Brain microvascular endothelial cell (primary cell): ENCODE results near the gene KISS1R.

ENCODE experiments used
- DNase-seq: peaks from one replicate; pipeline ENCODE4 v3.0.0-alpha.2; 2020
- H3K27ac ChIP-seq: fragments of 250-450 bp; sonication (Bioruptor Pico); 2 replicates; pipeline ENCODE4 v1.5.1; 2020; ENCODE audit warnings: mild to moderate bottlenecking, moderate library complexity
- H3K27me3 ChIP-seq: fragments of 250-450 bp; sonication (Bioruptor Pico); replicated peaks from 2 replicates; pipeline ENCODE4 v1.5.1; 2020; ENCODE audit warnings: mild to moderate bottlenecking
- H3K36me3 ChIP-seq: fragments of 250-450 bp; sonication (Bioruptor Pico); replicated peaks from 2 replicates; pipeline ENCODE4 v1.5.1; 2020; ENCODE audit warnings: mild to moderate bottlenecking
- H3K4me3 ChIP-seq: 2 replicates; pipeline ENCODE4 v1.5.1; 2011; ENCODE audit warnings: low read depth, mild to moderate bottlenecking, control low read depth, low read length, moderate library complexity
- CTCF ChIP-seq: IDR thresholded peaks from 2 replicates; pipeline ENCODE4 v1.5.1; 2011; ENCODE audit warnings: low read depth, mild to moderate bottlenecking, moderate library complexity, low read length, control low read depth, inconsistent platforms; ENCODE audit errors: missing control alignments
- in situ Hi-C: cut with HindIII; loops from 2 replicates; pipeline ENCODE4 v1.10.0; 2017; ENCODE audit warnings: low sequenced_read_pairs, low pct_ligation_motif_present

The KISS1R gene

DNA sequence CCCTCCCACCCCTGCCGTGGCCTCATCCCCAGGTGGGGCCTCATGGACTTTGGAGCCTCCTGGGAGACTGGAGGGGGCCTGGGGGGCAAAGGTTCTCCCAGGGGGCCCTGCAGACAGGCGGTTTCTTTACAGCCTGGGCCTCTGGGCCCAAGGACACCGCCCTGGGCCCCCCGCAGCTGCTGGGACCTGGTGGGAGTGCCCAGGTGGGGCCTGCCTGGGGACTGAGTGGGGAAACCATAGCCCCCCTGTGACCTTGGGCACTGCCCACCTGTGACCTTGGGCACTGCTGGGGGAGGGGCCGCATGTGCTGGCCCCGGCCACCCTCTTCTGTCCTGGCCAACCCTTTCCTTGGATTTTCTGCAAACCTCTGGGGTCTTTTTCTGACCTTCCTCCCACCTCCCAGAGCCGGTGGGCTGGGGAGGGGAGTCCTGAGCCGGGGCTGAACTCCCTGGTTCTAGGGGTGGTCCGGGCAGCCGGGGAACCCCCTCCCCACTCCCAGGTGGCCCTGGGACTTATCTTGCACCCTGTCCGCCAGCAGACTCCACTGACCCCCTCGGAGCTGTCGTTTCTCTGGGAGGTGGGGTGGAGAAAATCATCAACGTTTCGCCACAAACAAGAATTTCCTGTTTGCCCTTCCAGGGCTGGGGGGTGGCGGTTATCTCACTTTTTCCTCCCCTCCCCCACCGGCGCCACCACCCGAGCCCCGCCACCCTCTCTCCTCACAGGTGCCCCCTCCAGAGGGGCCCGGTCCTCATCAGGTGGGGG, 35.7 kb downstream of the KISS1R start:
- Histone ChIP-seq H3K4me3 (no peak overlapping the region), H3K27ac (no peak overlapping the region), H3K27me3 (no peaks in the 10 kb centered on the region), H3K36me3 (no peaks in the 10 kb centered on the region)
- DNase-seq = no peak
- no peak for TF ChIP-seq CTCF
- in situ Hi-C loops = no loop called here

- no peaks in the 10 kb centered on the region for H3K27me3 ChIP-seq
- DNase-seq = no peak
- no peak for TF ChIP-seq CTCF
- no peak overlapping the region for H3K4me3 ChIP-seq
- no peaks in the 10 kb centered on the region for H3K36me3 ChIP-seq
- H3K27ac ChIP-seq = no peak overlapping the region
- in situ Hi-C loops = no loop called here
Observed at GRCh38 chr19:953445-954271, 36.5 kb downstream of the KISS1R start.

GRCh38 chr19:954272-954671, 37.1 kb downstream of the KISS1R start:
- Histone ChIP-seq H3K36me3 (no peaks in the 10 kb centered on the region), H3K27me3 (no peaks in the 10 kb centered on the region), H3K4me3 (no peak overlapping the region), H3K27ac (no peak overlapping the region)
- in situ Hi-C loops = no loop called here
- no peak for DNase-seq
- TF ChIP-seq CTCF = no peak

GRCh38 chr19:954672-955494, 37.8 kb downstream of the KISS1R start:
- no peak for DNase-seq
- H3K36me3 ChIP-seq = peaks cover 2% of the 10 kb centered on the region
- no peak overlapping the region for H3K27ac ChIP-seq
- no peak overlapping the region for H3K4me3 ChIP-seq
- in situ Hi-C loops = no loop called here
- H3K27me3 ChIP-seq = no peaks in the 10 kb centered on the region
- TF ChIP-seq CTCF = no peak

GRCh38 chr19:955803-956765, 39.0 kb downstream of the KISS1R start:
- DNase-seq = no peak
- in situ Hi-C loops = no loop called here
- Histone ChIP-seq H3K27ac (no peak overlapping the region), H3K27me3 (no peaks in the 10 kb centered on the region), H3K36me3 (peaks cover 5% of the 10 kb centered on the region), H3K4me3 (no peak overlapping the region)
- TF ChIP-seq CTCF = no peak
